Measurements from ENCODE around the gene ANOS1.
"Not testable (repeated sequence)": the region's sequence is repeated elsewhere in the genome, so short reads cannot be mapped to it uniquely, and the experiment has no call there.

ANOS1 gene, protein sequence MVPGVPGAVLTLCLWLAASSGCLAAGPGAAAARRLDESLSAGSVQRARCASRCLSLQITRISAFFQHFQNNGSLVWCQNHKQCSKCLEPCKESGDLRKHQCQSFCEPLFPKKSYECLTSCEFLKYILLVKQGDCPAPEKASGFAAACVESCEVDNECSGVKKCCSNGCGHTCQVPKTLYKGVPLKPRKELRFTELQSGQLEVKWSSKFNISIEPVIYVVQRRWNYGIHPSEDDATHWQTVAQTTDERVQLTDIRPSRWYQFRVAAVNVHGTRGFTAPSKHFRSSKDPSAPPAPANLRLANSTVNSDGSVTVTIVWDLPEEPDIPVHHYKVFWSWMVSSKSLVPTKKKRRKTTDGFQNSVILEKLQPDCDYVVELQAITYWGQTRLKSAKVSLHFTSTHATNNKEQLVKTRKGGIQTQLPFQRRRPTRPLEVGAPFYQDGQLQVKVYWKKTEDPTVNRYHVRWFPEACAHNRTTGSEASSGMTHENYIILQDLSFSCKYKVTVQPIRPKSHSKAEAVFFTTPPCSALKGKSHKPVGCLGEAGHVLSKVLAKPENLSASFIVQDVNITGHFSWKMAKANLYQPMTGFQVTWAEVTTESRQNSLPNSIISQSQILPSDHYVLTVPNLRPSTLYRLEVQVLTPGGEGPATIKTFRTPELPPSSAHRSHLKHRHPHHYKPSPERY

DNA sequence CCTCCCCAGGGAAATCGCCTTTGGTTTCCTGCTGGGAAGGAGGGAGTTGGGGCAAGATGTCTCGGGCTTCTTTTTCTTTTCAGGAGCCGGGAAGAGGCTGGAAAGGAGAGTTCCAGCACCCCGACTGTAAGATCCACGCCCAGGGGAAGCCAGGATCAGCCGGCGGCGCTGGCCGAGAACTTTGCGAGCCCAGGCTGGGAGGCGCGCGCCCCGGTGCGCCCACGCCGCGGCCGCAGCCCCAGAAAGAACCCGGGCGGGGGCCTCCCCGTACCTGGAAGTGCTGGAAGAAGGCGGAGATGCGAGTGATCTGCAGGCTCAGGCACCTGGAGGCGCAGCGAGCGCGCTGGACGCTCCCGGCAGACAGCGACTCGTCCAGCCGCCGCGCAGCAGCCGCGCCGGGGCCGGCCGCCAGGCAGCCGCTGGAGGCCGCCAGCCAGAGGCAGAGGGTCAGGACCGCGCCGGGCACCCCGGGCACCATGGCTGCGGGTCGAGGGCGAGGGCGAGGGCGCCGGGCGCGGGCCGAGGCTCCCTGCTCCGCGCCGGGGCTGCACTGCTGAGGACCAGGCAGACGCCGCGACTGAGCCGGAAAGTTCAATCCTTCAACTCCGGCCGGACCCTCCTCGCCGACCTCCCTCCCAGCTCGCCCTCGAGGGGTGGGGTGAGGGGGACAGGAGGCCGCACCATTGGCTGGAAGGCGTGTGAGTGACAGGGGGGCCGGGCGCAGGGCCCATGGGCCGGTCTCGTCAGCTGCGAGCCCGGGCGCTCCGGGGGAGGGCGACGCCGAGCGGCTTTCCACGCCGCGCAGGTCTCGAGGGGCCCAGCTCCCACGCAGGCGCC, at the start of gene ANOS1:
Gene ANOS1, minus strand, starts transcription at position 579 of the 837 bp plus-strand sequence. Its CDS starts 101 bp downstream, at position 478.
- no peak for DNase-seq

DNA sequence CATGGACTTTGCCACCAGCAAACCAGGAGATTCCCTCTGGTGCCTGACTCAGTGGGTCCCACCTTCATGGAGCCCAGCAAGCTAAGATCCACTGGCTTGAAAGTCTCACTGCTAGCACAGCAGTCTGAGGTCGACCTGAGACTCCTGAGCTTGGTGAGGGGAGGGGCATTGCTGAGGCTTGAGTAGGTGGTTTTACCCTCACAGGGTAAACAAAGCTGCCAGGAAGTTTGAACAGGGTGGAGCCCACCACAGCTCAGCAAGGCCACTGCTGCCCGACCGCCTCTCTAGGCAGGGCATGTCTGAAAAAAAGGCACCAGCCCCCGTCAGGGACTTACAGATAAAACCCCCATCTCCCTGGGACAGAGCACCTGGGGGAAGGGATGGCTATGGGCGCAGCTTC, 41.2 kb upstream of the ANOS1 start:
- DNase-seq, result no peak

DNA sequence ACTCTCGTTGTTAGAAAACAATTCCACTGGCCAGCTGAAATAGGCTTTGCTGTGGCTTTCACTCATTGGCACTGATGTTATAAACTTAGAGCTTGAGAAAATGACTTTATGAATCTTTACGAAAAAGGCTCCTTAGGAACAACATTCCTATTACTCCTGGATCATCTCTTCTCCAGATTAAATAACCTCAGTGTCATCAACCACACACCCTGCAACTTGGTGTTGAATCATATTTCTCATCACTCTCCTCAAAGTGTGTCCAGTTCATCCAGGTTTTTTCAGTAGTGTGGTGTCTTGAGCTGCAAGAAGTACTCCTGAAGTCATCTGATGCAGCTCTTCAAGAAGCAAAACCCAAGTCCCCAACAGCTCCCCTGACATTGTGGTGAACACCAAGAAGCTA, 28.1 kb upstream of the ANOS1 start:
- no peak for DNase-seq

DNA sequence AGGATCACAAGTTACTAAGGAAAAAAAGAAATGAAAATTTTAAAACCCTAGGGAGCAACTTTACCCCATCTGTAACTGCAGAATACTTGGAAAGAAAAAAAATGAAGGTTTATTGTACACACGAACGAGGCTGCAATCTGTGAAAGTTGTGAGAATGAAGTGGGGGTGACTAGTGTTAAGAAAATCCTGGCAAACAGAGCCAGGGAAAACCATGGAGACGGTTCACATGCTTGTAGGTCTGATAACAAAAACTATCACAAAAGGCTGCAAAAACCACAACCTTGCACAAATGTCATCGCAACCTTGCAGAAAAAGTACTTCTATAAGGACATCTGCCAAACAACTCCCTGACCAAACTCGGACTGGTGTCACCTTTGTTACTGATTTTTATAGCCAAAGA, 26.8 kb upstream of the ANOS1 start:
- DNase-seq, result not testable (repeated sequence)

DNA sequence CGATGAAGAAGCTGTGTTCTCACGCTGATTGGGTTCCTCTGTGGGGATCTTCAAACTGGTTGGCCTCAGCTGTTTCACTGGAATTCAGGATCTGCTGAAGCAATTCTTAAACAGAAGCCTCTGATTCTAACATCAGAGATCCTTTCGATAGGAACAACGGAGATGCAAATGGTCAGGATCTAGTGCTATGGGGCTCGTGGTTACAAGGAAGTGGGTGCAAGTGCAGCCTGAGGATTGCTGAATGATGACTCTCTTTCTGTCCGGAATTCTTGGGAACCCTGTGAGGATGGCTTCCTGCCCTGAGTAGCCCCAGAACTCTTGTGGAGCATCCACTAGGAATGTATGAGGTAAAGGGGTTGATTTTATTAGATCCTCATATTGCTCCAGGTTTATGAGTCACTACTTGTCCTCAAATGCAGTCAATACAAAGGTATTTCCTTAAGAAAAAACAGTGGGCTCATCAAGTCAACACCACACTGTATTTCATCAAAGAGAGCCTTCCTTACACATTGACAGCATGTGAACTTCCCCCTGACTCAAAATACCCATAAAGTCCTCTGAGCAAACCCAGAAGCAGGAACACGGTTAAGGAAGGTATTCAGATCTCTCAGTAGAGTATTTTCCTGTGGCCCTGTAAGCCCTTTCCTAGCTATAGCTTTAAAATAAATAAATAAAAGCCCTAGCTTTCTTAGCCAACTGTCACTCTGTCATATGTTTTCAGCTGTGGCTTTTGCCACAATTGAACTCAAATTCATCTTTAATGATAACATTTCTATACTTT, 25.9 kb upstream of the ANOS1 start:
- not testable (repeated sequence) for DNase-seq

DNA sequence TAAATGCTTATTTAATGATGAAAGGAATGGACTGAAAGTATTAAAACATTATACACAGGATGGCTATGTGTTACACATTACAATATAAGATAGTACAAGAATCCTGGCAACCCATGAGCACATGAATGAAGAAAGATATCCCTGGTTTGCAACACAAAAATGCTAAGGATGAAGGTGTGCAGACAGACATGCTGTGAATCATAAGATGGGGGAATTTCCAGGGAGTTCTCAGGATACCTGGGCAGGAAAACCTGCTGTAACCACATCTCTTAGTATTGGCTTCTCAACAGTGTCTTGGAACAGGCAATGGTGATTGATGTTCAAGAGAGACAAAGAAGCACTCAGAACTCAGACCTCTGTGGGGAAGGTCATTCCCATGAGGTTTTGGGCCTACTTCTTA, 23.9 kb upstream of the ANOS1 start:
- no peak for DNase-seq

DNA sequence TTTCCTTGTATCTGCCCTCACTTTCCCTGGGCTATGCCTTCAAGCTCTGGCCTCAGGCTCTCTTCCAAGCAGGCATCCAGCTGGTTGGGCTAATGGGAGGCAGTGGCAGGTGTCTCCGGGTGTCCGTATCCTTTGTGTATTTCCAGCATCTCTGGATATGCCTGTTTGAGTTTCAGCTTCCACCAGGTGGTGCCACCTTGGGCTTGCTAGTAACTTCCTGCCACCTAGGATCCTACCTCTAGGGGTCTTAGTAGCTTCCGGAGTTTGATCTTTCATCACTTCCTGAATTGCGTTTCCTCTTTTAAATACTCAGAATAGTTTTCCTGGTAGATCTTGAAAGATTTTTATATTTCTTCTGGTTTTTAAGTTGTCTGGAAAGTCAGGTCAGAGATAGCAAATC, 23.2 kb upstream of the ANOS1 start:
- no peak for DNase-seq

DNA sequence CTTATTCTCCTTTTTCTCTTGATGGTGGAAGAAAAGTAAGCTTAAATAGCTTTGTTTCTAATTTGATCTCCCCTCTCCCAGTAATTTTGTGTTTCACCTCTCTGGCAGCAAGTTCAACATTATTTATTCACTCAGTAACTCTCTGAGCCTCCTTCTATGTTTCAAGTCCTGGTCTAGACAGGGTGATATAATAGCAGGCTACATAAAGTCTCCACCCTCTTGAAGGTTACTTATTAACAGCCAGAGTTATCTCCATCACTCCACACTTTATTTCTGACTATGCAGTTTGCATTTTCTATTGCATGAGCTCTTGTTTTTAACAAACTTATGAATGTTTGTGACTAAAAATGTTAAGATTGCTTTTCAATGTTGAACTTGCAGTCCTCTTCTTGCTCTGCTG, 17.8 kb upstream of the ANOS1 start:
- DNase-seq, result no peak

DNA sequence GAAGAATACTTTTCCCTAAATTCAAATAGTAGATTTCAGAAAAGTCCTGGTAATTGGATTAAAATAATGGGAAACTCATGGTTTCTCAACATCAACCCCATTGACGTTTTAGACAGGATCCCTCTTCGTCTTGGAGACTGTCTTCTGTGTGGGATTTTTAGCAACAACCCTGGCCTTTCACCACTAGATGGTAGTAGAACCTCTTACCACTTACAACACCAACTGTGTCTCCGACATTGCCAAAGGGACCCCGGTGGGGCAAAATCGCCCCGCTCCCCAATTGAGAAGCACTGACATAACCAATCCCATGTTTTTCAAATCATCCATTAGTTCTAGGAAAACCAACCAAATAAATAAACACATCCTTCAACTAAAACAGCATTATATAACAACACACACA, 16.9 kb upstream of the ANOS1 start:
- no peak for DNase-seq

DNA sequence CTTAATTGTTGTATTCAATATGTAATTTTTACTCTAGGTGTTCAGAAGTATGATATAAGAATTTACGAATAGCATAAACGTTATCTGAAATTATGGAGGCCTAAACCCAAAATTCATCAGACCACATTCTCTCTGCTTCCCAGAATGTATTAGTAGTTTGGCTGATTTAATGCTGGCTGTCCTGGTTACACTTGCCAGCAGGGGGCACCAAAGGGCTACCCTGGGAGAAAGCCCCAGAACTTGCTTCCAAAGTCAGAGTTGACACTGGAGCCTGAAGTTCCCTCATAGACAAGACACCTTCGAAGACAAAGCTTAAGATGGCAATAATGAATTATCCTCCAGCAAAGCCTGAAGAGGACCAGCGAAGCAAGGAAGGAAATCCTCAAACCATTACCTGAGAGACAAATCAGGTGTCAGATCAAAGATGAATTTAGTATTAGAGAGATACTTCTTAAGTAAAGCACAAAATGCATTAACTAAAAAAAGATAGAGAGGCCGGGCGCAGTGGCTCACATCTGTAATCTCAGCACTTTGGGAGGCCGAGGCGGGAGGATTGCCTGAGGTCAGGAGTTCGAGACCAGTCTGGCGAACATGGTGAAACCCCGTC, 11.3 kb upstream of the ANOS1 start:
- DNase-seq, result no peak

DNA sequence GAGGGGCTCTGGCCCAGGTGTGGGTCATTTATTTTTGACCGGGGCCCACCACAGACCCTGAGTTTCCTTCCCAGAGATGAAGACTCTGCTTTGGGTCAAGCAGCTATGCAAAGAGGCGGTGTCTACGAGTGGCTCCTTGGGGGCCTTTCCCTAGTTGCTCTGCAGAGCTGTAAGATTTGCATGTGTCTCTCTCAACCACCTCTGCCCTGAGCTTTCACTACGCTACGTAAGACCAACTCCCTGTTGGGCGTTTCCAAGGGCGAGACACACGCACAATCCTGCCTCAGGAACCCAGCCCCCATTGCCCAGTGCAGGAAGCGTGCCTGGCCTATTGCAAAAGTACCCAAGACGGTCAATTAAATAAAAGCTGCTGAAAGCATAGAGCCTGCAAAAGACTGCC, 10.0 kb upstream of the ANOS1 start:
- no peak for DNase-seq

DNA sequence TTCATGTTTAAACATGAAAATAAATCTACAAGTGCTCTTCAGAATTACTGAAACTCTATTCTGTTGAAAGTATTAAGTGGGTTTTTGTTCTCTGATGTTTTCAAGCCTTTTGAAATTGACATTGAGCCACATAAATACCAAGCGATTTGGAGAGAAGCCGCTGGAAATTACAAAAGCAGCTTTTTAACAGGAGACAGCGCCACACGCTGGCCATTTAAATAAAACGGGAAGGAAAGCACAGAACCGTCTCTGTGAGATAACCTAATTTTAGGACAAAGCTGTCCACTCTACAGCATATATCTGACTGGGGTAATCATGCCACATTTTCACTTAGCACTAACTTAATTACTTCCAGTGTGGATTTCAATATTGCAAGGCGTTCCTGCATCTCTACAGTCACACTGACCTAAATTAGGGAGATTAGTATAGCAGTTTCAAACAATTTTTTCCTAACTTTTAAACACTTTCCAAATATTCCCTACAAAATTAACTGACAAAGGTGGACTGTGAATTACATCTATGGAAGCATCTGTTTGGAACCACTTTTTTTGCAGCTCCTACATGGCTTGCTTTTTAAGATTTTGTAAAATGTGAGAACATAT, 6.8 kb upstream of the ANOS1 start:
- DNase-seq, result no peak

DNA sequence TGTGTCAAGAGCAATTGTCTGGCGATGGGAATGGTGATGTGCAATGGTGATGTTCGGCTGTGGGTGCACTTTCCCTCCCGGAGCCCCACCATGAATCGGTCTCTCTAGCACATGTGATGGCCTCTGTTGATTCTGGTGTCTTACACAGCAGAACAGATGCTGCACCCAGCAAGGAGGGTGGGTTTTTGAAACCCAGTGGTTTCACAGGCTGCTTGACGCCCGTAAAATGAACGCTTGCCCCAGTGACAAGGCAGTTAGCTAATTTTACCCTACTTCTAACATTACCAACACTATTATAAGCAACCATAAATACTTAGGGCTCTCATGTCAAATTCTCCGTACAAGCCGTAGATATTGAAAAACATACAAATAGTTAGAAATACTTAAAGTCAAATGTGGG, 5.9 kb upstream of the ANOS1 start:
- DNase-seq, result no peak

DNA sequence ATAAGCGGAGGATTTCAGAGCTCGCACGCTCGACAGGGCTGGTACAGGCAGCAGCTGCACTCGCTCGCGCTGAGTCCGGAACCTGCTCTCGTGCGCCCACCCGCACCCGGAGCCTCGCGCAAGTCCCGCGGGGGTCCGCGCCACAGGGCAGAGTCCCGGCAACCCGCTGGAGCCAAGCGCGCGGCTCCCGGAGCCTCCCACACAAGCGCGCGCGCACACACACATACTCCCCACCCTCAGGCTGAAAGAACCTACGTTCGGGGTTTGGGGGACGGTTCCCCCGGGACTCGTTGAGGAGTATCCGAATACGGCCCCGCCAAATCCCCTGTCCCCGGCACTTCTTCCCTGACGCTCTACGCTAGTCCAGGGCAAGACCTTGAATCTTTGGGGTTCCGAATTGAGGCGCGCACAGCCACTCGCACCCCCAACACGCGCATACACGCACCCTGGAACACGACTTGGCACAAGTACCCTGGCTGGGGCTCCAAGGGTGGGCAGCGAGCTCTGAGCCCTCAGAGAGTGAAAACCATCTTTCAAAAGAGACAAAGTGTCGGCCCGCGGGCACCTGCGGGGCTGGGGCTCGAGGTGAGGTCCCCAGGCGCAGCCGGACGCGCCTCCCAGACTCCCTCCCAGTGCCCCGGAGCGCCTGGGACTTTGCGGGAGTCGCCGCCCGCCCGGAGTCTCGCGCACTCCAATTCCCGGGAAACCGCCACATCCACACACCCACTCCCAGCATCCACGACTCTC, 952 bp downstream of the ANOS1 start:
- no peak for DNase-seq

DNA sequence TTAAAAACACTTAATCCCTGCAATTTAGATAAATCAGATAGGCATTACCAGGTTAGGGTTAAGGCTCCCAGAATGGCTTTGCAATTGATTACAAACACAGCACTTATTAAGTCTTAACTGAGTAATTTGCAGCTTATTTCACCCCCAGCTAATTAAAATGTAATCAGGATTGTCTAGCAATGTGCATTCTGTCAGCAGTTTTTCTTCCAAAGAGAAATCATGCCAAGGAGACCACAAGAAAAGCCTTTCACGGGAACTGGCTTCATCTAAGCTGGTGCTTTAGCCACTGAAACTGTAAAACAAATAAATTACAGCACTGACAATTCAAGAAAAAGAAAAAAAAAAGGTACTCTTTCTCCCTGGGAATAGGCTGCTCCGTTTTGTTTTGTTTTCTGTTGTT, 2.1 kb downstream of the ANOS1 start:
- no peak for DNase-seq

DNA sequence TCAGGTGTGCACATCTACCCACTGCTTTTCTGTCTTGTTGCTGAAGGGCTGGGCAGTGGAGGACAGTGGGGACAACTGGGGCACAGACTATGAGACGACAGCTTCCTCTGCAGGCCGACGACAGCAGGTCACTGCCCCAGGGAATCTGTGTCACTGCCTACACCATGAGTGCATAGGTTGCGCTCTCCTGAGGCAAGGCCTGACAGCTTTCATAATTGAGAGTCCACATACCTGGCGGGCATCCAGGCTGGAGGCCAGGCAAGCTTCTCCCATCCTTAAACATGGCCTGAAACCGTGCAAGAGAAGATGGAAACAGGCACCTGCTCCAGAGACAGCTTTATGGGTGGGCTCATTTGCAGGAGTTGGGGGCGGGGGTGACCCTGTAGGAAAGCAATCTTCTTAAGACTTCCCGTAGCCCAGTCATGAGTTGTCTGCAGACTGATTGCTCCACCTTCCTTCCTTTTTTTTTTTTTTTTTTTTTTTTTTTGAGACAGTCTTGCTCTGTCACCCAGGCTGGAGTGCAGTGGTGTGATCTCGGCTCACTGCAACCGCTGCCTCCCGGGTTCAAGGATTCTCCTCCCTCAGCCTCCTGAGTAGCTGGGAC, 2.9 kb downstream of the ANOS1 start:
- no peak for DNase-seq

DNA sequence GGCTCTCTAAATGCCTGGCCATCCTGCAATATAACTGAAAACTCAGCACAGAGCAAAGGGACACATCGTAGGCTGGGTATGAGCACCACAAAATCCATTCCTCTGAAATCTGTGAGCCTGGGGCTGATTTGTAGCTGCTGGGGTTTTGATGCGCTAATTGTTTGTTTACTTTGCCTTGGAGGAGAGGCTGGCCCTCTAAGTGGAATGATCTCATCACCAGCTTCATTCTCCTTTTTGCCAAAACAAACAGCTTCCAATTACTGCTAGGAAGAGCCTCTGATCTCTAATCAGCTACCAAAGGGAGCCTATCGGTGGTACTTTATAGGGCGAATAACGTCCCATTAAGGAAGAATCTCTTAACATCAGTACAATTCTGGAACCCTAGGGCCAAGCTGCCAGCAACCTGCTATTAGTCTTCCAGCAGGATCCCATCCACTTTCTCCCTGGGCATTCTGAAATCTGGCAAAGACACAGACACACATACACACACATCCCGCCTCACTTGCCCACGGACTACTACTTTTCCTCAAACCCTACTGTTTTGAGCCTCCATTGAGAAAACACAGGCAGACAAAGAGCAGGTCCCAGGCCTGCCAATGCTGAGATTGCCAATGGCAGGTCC, 5.8 kb downstream of the ANOS1 start:
- no peak for DNase-seq

DNA sequence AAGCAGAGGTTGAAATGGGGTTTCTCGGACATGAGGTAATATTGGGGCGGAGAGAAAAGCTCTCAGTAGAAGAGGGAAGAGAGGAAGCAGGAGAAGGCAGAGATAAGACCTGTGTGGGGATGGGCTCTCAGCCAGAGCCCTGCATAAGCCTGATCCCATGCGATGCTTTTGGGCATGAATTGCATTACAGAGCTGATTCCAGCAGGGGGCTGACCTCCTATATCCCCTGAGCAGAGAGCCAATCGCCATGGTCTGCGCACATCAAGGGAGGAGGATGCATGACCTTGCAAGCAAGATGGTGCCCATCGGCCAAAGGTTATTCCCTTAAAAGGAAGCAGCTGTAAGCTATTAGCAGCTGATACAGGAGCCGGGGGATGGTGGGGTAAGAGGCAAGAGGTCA, 7.6 kb downstream of the ANOS1 start:
- no peak for DNase-seq

DNA sequence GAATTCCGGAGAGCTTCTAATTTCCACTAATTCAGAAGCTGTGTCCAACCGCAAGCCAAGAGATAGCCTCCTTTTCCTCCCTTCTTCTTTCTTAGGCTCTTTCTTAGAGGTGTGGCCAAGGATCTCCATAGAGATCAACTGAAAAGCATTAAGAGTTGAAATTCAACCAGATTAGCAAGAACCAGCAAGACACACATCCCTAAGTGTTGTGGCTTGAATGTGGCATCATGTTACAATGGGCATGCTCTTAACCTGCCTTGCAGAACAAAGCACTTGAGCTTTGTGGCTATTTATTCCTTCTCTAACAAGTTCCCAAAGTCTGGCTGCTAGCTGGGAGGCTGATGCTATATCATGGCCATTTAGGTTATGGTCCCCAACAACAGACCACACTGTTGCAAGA, 10.4 kb downstream of the ANOS1 start:
- no peak for DNase-seq

DNA sequence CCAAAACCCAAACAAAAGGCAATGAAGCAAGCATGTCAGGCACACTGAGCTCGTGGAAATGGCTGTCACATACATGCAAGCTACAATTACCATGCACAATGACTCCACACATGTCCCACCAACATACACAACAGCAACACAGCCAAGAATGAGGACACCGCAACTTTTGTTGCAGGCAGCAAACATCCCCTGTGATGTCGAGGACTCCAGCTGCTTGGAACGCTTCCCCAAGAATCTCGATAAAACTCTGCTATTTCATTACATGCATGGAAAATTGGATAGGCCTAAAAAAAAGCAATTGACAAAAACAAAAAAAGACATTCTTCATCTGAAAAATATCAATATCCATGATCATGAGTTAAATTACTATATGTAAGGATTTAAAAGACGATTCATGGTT, 11.8 kb downstream of the ANOS1 start:
- DNase-seq, result no peak
